Peyer's patch (tissue), 4 donors: Measurements from ENCODE around the gene ASPDH.

Experiments
- POLR2A ChIP-seq, 2 donors: fragments of 450-650 bp; IDR thresholded peaks; one replicate each; pipeline ENCODE4 v1.5.1; 2017; ENCODE audit warnings: antibody characterized with exemption in 2 of 2, mild to moderate bottlenecking in 2 of 2, moderate library complexity in 2 of 2
- TF ChIP-seq, protein P1 (sequence below), 6 experiments: fragments of 450-650 bp in 4 of 6; fragments of 200-600 bp in 2 of 6; sonication (generic) in 1 of 6; IDR thresholded peaks; one replicate each; pipeline ENCODE4 v1.5.1; 2017 to 2019; ENCODE audit warnings: antibody characterized with exemption in 6 of 6, mild to moderate bottlenecking in 3 of 6, moderate library complexity in 1 of 6

DNA sequence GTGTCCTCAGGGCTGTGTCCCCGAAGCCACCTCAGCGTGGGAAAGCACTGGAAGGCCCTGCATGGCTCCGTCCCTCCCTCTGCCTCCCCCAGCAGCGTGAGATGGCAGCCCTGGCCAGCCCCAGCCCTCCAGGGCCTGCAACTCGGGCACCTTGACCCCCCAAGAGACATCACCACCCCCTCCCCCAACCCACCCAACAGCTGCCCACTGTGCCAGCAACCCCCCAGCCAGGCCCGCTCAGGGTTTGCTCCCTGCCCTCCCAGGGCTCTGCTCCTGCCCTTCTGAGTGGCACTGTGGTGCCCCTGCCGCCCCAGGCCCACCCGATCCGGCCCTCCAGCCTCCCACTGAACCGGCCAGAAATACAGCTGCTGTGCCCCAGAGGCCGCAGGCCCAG is 1.5 kb upstream of the ASPDH start:
- TF ChIP-seq POLR2A (IDR thresholded peaks at IDR 0.05), result no peak
- TF ChIP-seq, protein P1, sequence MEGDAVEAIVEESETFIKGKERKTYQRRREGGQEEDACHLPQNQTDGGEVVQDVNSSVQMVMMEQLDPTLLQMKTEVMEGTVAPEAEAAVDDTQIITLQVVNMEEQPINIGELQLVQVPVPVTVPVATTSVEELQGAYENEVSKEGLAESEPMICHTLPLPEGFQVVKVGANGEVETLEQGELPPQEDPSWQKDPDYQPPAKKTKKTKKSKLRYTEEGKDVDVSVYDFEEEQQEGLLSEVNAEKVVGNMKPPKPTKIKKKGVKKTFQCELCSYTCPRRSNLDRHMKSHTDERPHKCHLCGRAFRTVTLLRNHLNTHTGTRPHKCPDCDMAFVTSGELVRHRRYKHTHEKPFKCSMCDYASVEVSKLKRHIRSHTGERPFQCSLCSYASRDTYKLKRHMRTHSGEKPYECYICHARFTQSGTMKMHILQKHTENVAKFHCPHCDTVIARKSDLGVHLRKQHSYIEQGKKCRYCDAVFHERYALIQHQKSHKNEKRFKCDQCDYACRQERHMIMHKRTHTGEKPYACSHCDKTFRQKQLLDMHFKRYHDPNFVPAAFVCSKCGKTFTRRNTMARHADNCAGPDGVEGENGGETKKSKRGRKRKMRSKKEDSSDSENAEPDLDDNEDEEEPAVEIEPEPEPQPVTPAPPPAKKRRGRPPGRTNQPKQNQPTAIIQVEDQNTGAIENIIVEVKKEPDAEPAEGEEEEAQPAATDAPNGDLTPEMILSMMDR (IDR thresholded peaks at IDR 0.05), result no peak
